HepG2 (cell line): ENCODE measurements around the gene PPP1R14D.

Experiments used
- TBP ChIP-seq: sonication (generic); formaldehyde crosslinking; IDR thresholded peaks from 2 replicates; pipeline ENCODE4 v1.5.0; 2020; ENCODE audit warnings: missing genetic modification reagents
- TCF7L2 ChIP-seq: IDR thresholded peaks from 2 replicates; pipeline ENCODE4 v1.6.1; 2011; ENCODE audit warnings: mild to moderate bottlenecking, low read depth, low read length, moderate library complexity
- ZNF256 ChIP-seq: sonication (generic); formaldehyde crosslinking; conservative IDR thresholded peaks from 2 replicates; pipeline ENCODE4 v1.4.0; 2020; ENCODE audit warnings: missing genetic modification reagents
- ZNF75D ChIP-seq: sonication (generic); formaldehyde crosslinking; IDR thresholded peaks from 2 replicates; pipeline ENCODE4 v1.8.1; 2023; ENCODE audit warnings: missing genetic modification reagents, mild to moderate bottlenecking, borderline replicate concordance
- TF ChIP-seq, protein P1 (sequence below): sonication (generic); formaldehyde crosslinking; IDR thresholded peaks from 2 replicates; pipeline ENCODE4 v1.5.0; 2020; ENCODE audit warnings: mild to moderate bottlenecking, missing genetic modification reagents, moderate library complexity

DNA sequence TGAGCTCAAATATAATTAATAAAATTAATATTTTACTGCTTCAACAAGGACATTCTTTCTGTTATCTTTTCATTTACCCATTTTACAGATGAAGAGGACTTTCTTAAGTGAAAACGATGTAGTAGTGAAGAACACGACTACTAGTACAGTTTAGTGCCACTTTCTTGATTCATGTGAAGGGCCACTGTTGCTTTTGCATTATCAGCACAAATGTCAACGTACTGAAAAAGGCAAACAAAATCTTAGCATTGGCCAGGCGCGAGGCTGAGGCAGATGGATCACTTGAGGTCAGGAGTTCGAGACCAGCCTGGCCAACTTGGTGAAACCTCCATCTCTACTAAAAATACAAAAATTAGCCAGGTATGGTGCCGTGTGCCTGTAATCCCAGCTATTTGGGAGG is 9.5 kb downstream of the PPP1R14D start:
- TF ChIP-seq TBP (CRISPR knock-in tag), result no peak
- TF ChIP-seq TCF7L2, result no peak
- TF ChIP-seq, protein P1, sequence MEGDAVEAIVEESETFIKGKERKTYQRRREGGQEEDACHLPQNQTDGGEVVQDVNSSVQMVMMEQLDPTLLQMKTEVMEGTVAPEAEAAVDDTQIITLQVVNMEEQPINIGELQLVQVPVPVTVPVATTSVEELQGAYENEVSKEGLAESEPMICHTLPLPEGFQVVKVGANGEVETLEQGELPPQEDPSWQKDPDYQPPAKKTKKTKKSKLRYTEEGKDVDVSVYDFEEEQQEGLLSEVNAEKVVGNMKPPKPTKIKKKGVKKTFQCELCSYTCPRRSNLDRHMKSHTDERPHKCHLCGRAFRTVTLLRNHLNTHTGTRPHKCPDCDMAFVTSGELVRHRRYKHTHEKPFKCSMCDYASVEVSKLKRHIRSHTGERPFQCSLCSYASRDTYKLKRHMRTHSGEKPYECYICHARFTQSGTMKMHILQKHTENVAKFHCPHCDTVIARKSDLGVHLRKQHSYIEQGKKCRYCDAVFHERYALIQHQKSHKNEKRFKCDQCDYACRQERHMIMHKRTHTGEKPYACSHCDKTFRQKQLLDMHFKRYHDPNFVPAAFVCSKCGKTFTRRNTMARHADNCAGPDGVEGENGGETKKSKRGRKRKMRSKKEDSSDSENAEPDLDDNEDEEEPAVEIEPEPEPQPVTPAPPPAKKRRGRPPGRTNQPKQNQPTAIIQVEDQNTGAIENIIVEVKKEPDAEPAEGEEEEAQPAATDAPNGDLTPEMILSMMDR, result no peak
- no peak for TF ChIP-seq ZNF256 (CRISPR knock-in tag)
- TF ChIP-seq ZNF75D (CRISPR knock-in tag), result no peak
